ENCODE data around the gene S100A3.

DNA sequence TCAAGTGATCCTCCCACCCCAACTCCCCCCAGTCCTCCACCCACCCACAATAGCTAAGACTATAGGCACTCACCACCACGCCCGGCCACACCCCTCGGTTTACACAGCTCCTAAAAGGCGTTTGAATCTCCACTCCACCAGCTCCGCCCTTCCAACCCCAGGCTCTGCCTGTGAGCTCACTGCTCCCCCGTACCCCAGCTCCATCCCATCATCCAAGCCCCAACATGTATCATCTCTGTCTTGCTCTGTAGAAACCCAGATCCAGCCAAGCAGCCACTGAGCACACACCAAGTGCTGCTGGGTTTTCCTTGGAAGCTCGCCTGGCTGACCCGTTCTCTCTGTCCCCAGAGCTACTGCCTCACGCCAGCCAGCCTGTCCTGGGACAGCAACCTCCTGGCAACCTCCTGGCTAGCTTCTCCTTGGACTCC is 28.6 kb upstream of the S100A3 start:
- no peak for TF ChIP-seq CTCF (IDR thresholded peaks at IDR 0.05; ENCODE audit: low read length)
- no peak for TF ChIP-seq EZH2 (IDR thresholded peaks at IDR 0.05; ENCODE audit: borderline replicate concordance, low read length)
